ENCODE measurements around the gene LDLRAD4.

LDLRAD4 gene

DNA sequence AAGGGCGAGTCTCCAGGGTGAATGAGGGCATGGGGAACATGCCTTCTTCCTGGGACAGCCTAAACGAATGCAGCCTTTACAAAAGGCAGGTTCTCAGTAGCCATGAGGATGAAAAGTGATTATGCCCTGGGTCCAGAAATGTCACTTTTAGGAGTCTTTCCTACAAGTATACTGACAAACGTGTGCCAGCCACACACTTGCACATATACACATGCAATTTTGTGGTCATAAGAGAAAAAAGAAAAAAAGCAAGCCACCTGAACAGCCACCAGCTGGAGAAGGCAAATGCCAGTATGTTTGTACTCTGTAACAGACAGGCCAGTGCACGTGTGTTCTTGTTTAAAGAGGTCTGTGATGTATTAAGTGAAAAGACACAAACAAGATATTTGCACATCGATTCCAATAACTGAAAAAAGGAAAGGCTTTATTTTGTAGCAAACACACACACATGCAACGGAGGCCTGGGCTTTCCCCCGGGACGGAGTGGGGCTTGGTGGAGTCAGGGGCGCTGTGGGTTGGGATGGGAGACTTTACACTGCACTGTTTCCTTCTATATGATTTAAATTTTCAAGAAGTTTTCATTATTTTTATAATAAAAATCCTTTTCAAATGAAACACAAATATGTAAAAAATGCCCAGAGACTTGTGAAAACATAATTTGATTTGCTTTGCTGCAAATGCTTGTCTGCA is 399.4 kb downstream of the LDLRAD4 start:
- Histone ChIP-seq H3K9me3 (ENCODE audit: control insufficient read depth in 2 of 2, low read length in 2 of 2) (no peaks in the 10 kb centered on the region), H3K27ac (ENCODE audit: low read depth in 2 of 2, low read length in 2 of 2) (no peak overlapping the region), H3K27me3 (ENCODE audit: control insufficient read depth in 2 of 2, insufficient read depth in 2 of 2, low read length in 2 of 2) (no peaks in the 10 kb centered on the region), H3K4me1 (ENCODE audit: control insufficient read depth in 2 of 2, insufficient read depth in 2 of 2, low read length in 2 of 2) (peaks cover 6 to 9% of the 10 kb centered on the region in 2 donors), H3K4me3 (ENCODE audit: low read length in 2 of 2) (no peak overlapping the region), H3K9ac (ENCODE audit: low read depth in 1 of 2, low read length in 2 of 2) (no peak overlapping the region), H3K36me3 (ENCODE audit: control insufficient read depth in 2 of 2, insufficient read depth in 2 of 2, low read length in 2 of 2) (no peaks in the 10 kb centered on the region)

- Histone ChIP-seq H3K4me3 (ENCODE audit: low read length in 2 of 2) (no peak overlapping the region), H3K27me3 (ENCODE audit: control insufficient read depth in 2 of 2, insufficient read depth in 2 of 2, low read length in 2 of 2) (no peaks in the 10 kb centered on the region), H3K9ac (ENCODE audit: low read depth in 1 of 2, low read length in 2 of 2) (no peak overlapping the region), H3K4me1 (ENCODE audit: control insufficient read depth in 2 of 2, insufficient read depth in 2 of 2, low read length in 2 of 2) (peaks cover 3 to 4% of the 10 kb centered on the region in 2 donors), H3K9me3 (ENCODE audit: control insufficient read depth in 2 of 2, low read length in 2 of 2) (no peaks in the 10 kb centered on the region), H3K36me3 (ENCODE audit: control insufficient read depth in 2 of 2, insufficient read depth in 2 of 2, low read length in 2 of 2) (no peaks in the 10 kb centered on the region), H3K27ac (ENCODE audit: low read depth in 2 of 2, low read length in 2 of 2) (no peak overlapping the region)
Measured at GRCh38 chr18:13618760-13619438, 400.3 kb downstream of the LDLRAD4 start.

- Histone ChIP-seq H3K9ac (ENCODE audit: low read depth in 1 of 2, low read length in 2 of 2) (no peak overlapping the region), H3K9me3 (ENCODE audit: control insufficient read depth in 2 of 2, low read length in 2 of 2) (no peaks in the 10 kb centered on the region), H3K27me3 (ENCODE audit: control insufficient read depth in 2 of 2, insufficient read depth in 2 of 2, low read length in 2 of 2) (no peaks in the 10 kb centered on the region), H3K36me3 (ENCODE audit: control insufficient read depth in 2 of 2, insufficient read depth in 2 of 2, low read length in 2 of 2) (no peaks in the 10 kb centered on the region), H3K27ac (ENCODE audit: low read depth in 2 of 2, low read length in 2 of 2) (no peak overlapping the region), H3K4me3 (ENCODE audit: low read length in 2 of 2) (no peak overlapping the region), H3K4me1 (ENCODE audit: control insufficient read depth in 2 of 2, insufficient read depth in 2 of 2, low read length in 2 of 2) (no peaks in the 10 kb centered on the region)
Measured at GRCh38 chr18:13619505-13620205, 401.1 kb downstream of the LDLRAD4 start.

DNA sequence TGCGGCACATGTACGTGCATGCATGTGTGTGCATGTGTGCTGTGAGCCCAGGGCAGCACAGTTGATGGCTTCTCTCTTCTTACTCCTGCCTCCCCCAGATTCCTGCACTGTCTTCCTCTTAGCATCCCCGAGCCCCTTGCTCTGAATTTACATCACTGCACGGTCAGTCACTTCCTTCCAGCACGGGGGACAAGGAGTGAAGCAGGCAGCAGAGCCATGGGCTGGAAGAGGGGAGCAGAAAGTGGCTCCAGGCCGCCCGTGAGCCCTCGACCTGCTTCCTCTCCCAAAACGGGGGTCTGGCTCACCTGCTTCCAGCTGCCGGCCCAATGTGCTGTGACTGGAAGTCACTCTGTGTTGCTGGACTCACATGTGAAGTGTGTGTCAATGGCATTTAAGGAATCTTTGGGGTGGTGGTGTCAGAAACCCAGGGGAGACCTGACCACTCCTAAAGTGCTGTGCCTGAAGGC is 401.7 kb downstream of the LDLRAD4 start:
- H3K36me3 ChIP-seq (ENCODE audit: control insufficient read depth in 2 of 2, insufficient read depth in 2 of 2, low read length in 2 of 2), result no peaks in the 10 kb centered on the region
- no peak overlapping the region for H3K9ac ChIP-seq (ENCODE audit: low read depth in 1 of 2, low read length in 2 of 2)
- no peaks in the 10 kb centered on the region for H3K9me3 ChIP-seq (ENCODE audit: control insufficient read depth in 2 of 2, low read length in 2 of 2)
- H3K27me3 ChIP-seq (ENCODE audit: control insufficient read depth in 2 of 2, insufficient read depth in 2 of 2, low read length in 2 of 2), result no peaks in the 10 kb centered on the region
- H3K4me1 ChIP-seq (ENCODE audit: control insufficient read depth in 2 of 2, insufficient read depth in 2 of 2, low read length in 2 of 2), result no peaks in the 10 kb centered on the region
- H3K4me3 ChIP-seq (ENCODE audit: low read length in 2 of 2), result no peak overlapping the region
- H3K27ac ChIP-seq (ENCODE audit: low read depth in 2 of 2, low read length in 2 of 2), result no peak overlapping the region

GRCh38 chr18:13620818-13621445 is 402.4 kb downstream of the LDLRAD4 start:
- no peaks in the 10 kb centered on the region for H3K4me1 ChIP-seq (ENCODE audit: control insufficient read depth in 2 of 2, insufficient read depth in 2 of 2, low read length in 2 of 2)
- H3K4me3 ChIP-seq (ENCODE audit: low read length in 2 of 2), result no peak overlapping the region
- H3K27me3 ChIP-seq (ENCODE audit: control insufficient read depth in 2 of 2, insufficient read depth in 2 of 2, low read length in 2 of 2), result no peaks in the 10 kb centered on the region
- H3K9ac ChIP-seq (ENCODE audit: low read depth in 1 of 2, low read length in 2 of 2), result no peak overlapping the region
- no peak overlapping the region for H3K27ac ChIP-seq (ENCODE audit: low read depth in 2 of 2, low read length in 2 of 2)
- H3K36me3 ChIP-seq (ENCODE audit: control insufficient read depth in 2 of 2, insufficient read depth in 2 of 2, low read length in 2 of 2), result no peaks in the 10 kb centered on the region
- H3K9me3 ChIP-seq (ENCODE audit: control insufficient read depth in 2 of 2, low read length in 2 of 2), result no peaks in the 10 kb centered on the region

DNA sequence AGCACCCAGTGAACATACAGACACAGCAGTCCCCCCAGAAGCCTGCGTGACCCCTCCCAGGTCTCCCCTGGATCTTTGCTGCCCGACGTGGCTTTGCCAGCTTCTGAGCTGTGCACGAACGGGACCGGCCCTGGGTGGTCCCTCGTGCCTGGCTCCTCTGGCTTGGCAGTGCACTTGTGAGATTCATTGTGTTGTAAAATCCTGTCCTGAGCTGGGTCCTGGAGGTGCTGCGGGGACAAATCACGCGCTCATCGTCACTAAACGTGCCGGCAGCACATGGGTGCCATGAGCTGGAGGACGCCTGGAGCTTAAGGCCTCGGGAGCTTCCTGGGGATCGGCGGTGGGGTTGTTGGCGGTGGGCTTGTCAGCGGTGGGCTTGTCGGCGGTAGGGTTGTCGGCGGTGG is 402.9 kb downstream of the LDLRAD4 start:
- no peaks in the 10 kb centered on the region for H3K27me3 ChIP-seq (ENCODE audit: control insufficient read depth in 2 of 2, insufficient read depth in 2 of 2, low read length in 2 of 2)
- H3K9me3 ChIP-seq (ENCODE audit: control insufficient read depth in 2 of 2, low read length in 2 of 2), result no peaks in the 10 kb centered on the region
- no peaks in the 10 kb centered on the region for H3K36me3 ChIP-seq (ENCODE audit: control insufficient read depth in 2 of 2, insufficient read depth in 2 of 2, low read length in 2 of 2)
- H3K27ac ChIP-seq (ENCODE audit: low read depth in 2 of 2, low read length in 2 of 2), result no peak overlapping the region
- H3K9ac ChIP-seq (ENCODE audit: low read depth in 1 of 2, low read length in 2 of 2), result no peak overlapping the region
- no peaks in the 10 kb centered on the region for H3K4me1 ChIP-seq (ENCODE audit: control insufficient read depth in 2 of 2, insufficient read depth in 2 of 2, low read length in 2 of 2)
- H3K4me3 ChIP-seq (ENCODE audit: low read length in 2 of 2), result no peak overlapping the region

- Histone ChIP-seq H3K4me1 (ENCODE audit: control insufficient read depth in 2 of 2, insufficient read depth in 2 of 2, low read length in 2 of 2) (no peaks in the 10 kb centered on the region), H3K9me3 (ENCODE audit: control insufficient read depth in 2 of 2, low read length in 2 of 2) (no peaks in the 10 kb centered on the region), H3K36me3 (ENCODE audit: control insufficient read depth in 2 of 2, insufficient read depth in 2 of 2, low read length in 2 of 2) (no peaks in the 10 kb centered on the region), H3K27ac (ENCODE audit: low read depth in 2 of 2, low read length in 2 of 2) (no peak overlapping the region), H3K27me3 (ENCODE audit: control insufficient read depth in 2 of 2, insufficient read depth in 2 of 2, low read length in 2 of 2) (no peaks in the 10 kb centered on the region), H3K4me3 (ENCODE audit: low read length in 2 of 2) (no peak overlapping the region), H3K9ac (ENCODE audit: low read depth in 1 of 2, low read length in 2 of 2) (no peak overlapping the region)
Measured at GRCh38 chr18:13621886-13622619, 403.5 kb downstream of the LDLRAD4 start.

- no peaks in the 10 kb centered on the region for H3K9me3 ChIP-seq (ENCODE audit: control insufficient read depth in 2 of 2, low read length in 2 of 2)
- H3K9ac ChIP-seq (ENCODE audit: low read depth in 1 of 2, low read length in 2 of 2), result no peak overlapping the region
- H3K4me3 ChIP-seq (ENCODE audit: low read length in 2 of 2), result no peak overlapping the region
- H3K36me3 ChIP-seq (ENCODE audit: control insufficient read depth in 2 of 2, insufficient read depth in 2 of 2, low read length in 2 of 2), result no peaks in the 10 kb centered on the region
- no peaks in the 10 kb centered on the region for H3K4me1 ChIP-seq (ENCODE audit: control insufficient read depth in 2 of 2, insufficient read depth in 2 of 2, low read length in 2 of 2)
- no peak overlapping the region for H3K27ac ChIP-seq (ENCODE audit: low read depth in 2 of 2, low read length in 2 of 2)
- no peaks in the 10 kb centered on the region for H3K27me3 ChIP-seq (ENCODE audit: control insufficient read depth in 2 of 2, insufficient read depth in 2 of 2, low read length in 2 of 2)
Measured at GRCh38 chr18:13622751-13623150, 404.2 kb downstream of the LDLRAD4 start.

DNA sequence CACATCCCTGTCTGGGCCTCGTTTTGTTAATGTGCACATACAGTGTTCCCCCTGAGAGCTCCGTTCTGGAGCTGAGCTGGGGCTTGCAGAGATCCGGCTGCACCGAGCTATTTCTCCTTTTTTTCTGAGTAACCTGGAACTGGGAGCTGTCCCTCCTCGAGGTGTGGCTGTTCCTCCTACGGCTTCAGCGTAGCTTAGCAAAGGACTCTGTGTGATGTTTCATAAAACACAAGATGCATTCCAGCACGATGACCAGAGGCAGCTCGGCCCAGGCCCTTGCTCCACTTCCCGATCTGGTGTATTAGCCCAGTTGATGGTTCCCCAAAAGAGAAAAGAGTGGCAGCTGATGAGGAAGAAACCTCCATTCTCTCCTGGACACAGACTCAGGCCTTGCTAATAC is 404.8 kb downstream of the LDLRAD4 start:
- H3K36me3 ChIP-seq (ENCODE audit: control insufficient read depth in 2 of 2, insufficient read depth in 2 of 2, low read length in 2 of 2), result no peaks in the 10 kb centered on the region
- no peak overlapping the region for H3K27ac ChIP-seq (ENCODE audit: low read depth in 2 of 2, low read length in 2 of 2)
- H3K9ac ChIP-seq (ENCODE audit: low read depth in 1 of 2, low read length in 2 of 2), result no peak overlapping the region

More for the DNA sequence above, 404.8 kb downstream of the LDLRAD4 start:
- H3K9me3 ChIP-seq (ENCODE audit: control insufficient read depth in 2 of 2, low read length in 2 of 2), result no peaks in the 10 kb centered on the region
- H3K4me3 ChIP-seq (ENCODE audit: low read length in 2 of 2), result no peak overlapping the region
- H3K27me3 ChIP-seq (ENCODE audit: control insufficient read depth in 2 of 2, insufficient read depth in 2 of 2, low read length in 2 of 2), result no peaks in the 10 kb centered on the region
- no peaks in the 10 kb centered on the region for H3K4me1 ChIP-seq (ENCODE audit: control insufficient read depth in 2 of 2, insufficient read depth in 2 of 2, low read length in 2 of 2)
